SK-N-SH (cell line): ENCODE measurements around the gene SMIM44.

Source experiments
- CTCF ChIP-seq: fragments of 200-600 bp; sonication (generic); IDR thresholded peaks from 2 replicates; pipeline ENCODE4 v1.6.1; 2017; ENCODE audit warnings: antibody characterized with exemption, mild to moderate bottlenecking, moderate library complexity
- ELF1 ChIP-seq: IDR thresholded peaks from 2 replicates; pipeline ENCODE4 v1.4.0; 2012
- EP300 ChIP-seq, 2 experiments: IDR thresholded peaks; 2 replicates each; pipeline versions ENCODE4 v1.4.0 to v1.6.1; 2012; ENCODE audit warnings: borderline replicate concordance in 1 of 2, low read depth in 1 of 2, low read length in 1 of 2
- EZH2phosphoT487 ChIP-seq: fragments of 200-600 bp; sonication (generic); IDR thresholded peaks from 2 replicates; pipeline ENCODE4 v1.6.1; 2017; ENCODE audit warnings: low read depth, mixed run types, mild to moderate bottlenecking, antibody characterized with exemption, moderate library complexity, borderline replicate concordance
- PBX3 ChIP-seq: IDR thresholded peaks from 2 replicates; pipeline ENCODE4; 2012
- POLR2AphosphoS5 ChIP-seq: IDR thresholded peaks from 2 replicates; pipeline ENCODE4 v1.6.1; 2012; ENCODE audit warnings: low read depth, low read length
- RCOR1 ChIP-seq: fragments of 150-350 bp; IDR thresholded peaks from 2 replicates; pipeline ENCODE4 v1.6.1; 2017; ENCODE audit warnings: antibody characterized with exemption, low read length
- REST ChIP-seq: IDR thresholded peaks from 2 replicates; pipeline ENCODE4 v1.6.1; 2012; ENCODE audit warnings: mild to moderate bottlenecking, low read depth, low read length, moderate library complexity
- RFX5 ChIP-seq: IDR thresholded peaks from 2 replicates; pipeline ENCODE4 v1.6.1; 2012; ENCODE audit warnings: mild to moderate bottlenecking, improper control_type of control experiment, low read length
- RXRA ChIP-seq: IDR thresholded peaks from 2 replicates; pipeline ENCODE4 v1.4.0; 2012; ENCODE audit warnings: low read depth, mild to moderate bottlenecking, borderline replicate concordance
- USF2 ChIP-seq: fragments of 150-350 bp; IDR thresholded peaks from 2 replicates; pipeline ENCODE4 v1.6.1; 2017; ENCODE audit warnings: antibody characterized with exemption, low read length, low read depth, borderline replicate concordance

GRCh38 chr19:3505598-3506383, 22.6 kb upstream of the SMIM44 start, which contains the start of gene FZR1:
- TF ChIP-seq CTCF (no peak), RFX5 (no peak), PBX3 (no peak), ELF1 (peak; percentile 96), POLR2AphosphoS5 (peak; percentile 64), EZH2phosphoT487 (no peak), RXRA (no peak), REST (no peak), RCOR1 (no peak), USF2 (no peak), EP300 (IDR thresholded peaks at IDR 0.05; ENCODE audit: borderline replicate concordance in 1 of 2, low read depth in 1 of 2, low read length in 1 of 2) (no peak)
